Measurements from ENCODE around the gene NBDY.
"Not testable (repeated sequence)": the region's sequence is repeated elsewhere in the genome, so short reads cannot be mapped to it uniquely, and the experiment has no call there.

Gene NBDY, protein sequence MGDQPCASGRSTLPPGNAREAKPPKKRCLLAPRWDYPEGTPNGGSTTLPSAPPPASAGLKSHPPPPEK

DNA sequence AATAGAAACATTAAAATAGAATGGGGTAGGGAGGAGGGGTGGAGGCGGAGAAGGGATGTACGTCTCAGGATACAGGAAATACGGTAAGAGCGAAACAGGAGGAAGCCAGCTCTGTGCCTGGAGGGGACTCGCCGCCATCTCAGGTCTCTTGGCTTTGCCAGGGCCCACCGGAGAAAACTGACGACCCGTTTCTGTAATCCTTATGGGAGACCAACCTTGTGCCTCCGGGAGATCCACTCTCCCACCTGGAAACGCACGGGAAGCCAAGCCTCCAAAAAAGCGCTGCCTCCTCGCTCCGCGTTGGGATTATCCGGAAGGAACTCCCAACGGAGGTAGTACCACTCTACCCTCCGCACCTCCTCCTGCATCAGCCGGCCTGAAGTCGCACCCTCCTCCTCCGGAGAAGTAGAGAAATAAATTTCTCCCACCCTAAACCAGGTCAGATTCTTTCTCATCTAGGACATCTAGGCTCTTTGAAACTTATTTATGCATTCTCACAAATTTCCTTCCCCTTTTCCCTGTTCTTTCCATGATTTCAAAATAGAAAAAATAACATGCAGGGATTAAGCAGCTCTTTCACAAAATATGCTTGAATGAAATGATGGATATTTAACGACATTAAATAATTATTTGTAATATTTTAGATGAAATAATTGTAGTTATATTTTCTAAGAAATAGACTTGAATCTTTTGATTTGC is at the start of gene NBDY:
Gene NBDY, plus strand, starts transcription at position 92 of the 699 bp plus-strand sequence. Its CDS starts 111 bp downstream, at position 203.
- peaks cover 11% of the 10 kb centered on the region for H3K36me3 Mint-ChIP-seq (ENCODE audit: low read depth)
- H3K4me3 Mint-ChIP-seq, result peak within 1 kb of the TSS; percentile 83
- H3K27ac Mint-ChIP-seq, result peak within 1 kb of the TSS; percentile 91
- H3K9me3 Mint-ChIP-seq, result no peaks in the 10 kb centered on the region
- peaks cover 28% of the 10 kb centered on the region for H3K4me1 Mint-ChIP-seq (ENCODE audit: low read depth)
- DNase-seq, result peak; percentile 61
- peaks cover 30% of the 10 kb centered on the region for H3K27me3 Mint-ChIP-seq

DNA sequence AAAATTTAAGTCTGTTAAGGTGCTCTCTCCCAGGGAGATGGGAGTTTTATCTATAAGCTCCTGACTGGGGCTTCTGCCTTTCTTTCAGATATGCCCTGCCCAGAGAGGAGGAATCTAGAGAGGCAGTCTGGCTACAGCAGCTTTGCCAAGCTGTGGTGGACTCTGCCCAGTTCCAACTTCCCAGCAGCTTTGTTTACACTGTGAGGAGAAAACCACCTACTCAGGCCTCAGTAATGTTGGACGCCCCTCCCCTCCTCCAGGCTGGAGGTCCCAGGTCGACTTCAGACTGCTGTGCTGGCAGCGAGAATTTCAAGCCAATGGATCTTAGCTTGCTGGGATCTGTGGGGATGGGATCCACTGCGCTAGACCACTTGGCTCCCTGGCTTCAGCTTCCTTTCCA is 24.5 kb upstream of the NBDY start:
- H3K27ac Mint-ChIP-seq; H3K4me1 Mint-ChIP-seq (ENCODE audit: low read depth); H3K36me3 Mint-ChIP-seq (ENCODE audit: low read depth); H3K9me3 Mint-ChIP-seq; H3K4me3 Mint-ChIP-seq; DNase-seq: not testable (repeated sequence)
- peaks cover 39% of the 10 kb centered on the region for H3K27me3 Mint-ChIP-seq

GRCh38 chrX:56726605-56727004 is 2.4 kb upstream of the NBDY start:
- no peaks in the 10 kb centered on the region for H3K9me3 Mint-ChIP-seq
- H3K4me1 Mint-ChIP-seq (ENCODE audit: low read depth), result peaks cover 18% of the 10 kb centered on the region
- DNase-seq, result no peak
- H3K4me3 Mint-ChIP-seq, result no peak overlapping the region
- no peak overlapping the region for H3K27ac Mint-ChIP-seq
- peaks cover 6% of the 10 kb centered on the region for H3K36me3 Mint-ChIP-seq (ENCODE audit: low read depth)
- peaks cover 38% of the 10 kb centered on the region for H3K27me3 Mint-ChIP-seq

GRCh38 chrX:56727531-56727930 is 1.5 kb upstream of the NBDY start:
- Mint-ChIP-seq H3K4me3 (no peak overlapping the region), H3K27ac (peak overlapping the region; percentile 1), H3K4me1 (ENCODE audit: low read depth) (peaks cover 23% of the 10 kb centered on the region), H3K27me3 (peaks cover 33% of the 10 kb centered on the region), H3K9me3 (no peaks in the 10 kb centered on the region), H3K36me3 (ENCODE audit: low read depth) (peaks cover 7% of the 10 kb centered on the region)
- DNase-seq, result no peak

DNA sequence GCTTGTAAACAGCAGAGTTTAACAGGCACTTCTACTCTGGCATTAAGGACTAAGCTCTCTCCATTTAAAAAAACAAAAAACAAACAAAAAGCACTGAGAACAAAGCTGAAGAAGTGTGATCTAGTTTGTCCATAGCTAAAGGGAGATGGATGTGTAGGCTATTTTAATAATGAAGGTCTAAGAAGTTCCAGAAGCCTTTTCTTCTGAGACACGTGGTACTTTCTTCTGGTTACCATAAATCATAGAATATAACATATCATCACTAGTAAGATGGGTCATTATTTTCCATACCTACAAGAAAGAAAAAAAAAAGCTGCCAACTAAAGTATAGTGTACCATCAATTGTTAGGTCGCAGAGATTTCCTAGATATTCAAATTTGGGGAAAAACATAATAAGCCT is 722 bp upstream of the NBDY start:
- DNase-seq, result no peak
- peaks cover 29% of the 10 kb centered on the region for H3K27me3 Mint-ChIP-seq
- no peaks in the 10 kb centered on the region for H3K9me3 Mint-ChIP-seq
- H3K4me3 Mint-ChIP-seq, result peak overlapping the region; percentile 42
- peak overlapping the region; percentile 71 for H3K27ac Mint-ChIP-seq
- H3K36me3 Mint-ChIP-seq (ENCODE audit: low read depth), result peaks cover 7% of the 10 kb centered on the region
- H3K4me1 Mint-ChIP-seq (ENCODE audit: low read depth), result peaks cover 23% of the 10 kb centered on the region

GRCh38 chrX:56728752-56729151 is 291 bp upstream of the NBDY start:
- H3K27me3 Mint-ChIP-seq, result peaks cover 30% of the 10 kb centered on the region
- H3K27ac Mint-ChIP-seq, result peak overlapping the region; percentile 91
- H3K36me3 Mint-ChIP-seq (ENCODE audit: low read depth), result peaks cover 10% of the 10 kb centered on the region
- no peaks in the 10 kb centered on the region for H3K9me3 Mint-ChIP-seq
- no peak for DNase-seq
- peaks cover 27% of the 10 kb centered on the region for H3K4me1 Mint-ChIP-seq (ENCODE audit: low read depth)
- peak overlapping the region; percentile 83 for H3K4me3 Mint-ChIP-seq

DNA sequence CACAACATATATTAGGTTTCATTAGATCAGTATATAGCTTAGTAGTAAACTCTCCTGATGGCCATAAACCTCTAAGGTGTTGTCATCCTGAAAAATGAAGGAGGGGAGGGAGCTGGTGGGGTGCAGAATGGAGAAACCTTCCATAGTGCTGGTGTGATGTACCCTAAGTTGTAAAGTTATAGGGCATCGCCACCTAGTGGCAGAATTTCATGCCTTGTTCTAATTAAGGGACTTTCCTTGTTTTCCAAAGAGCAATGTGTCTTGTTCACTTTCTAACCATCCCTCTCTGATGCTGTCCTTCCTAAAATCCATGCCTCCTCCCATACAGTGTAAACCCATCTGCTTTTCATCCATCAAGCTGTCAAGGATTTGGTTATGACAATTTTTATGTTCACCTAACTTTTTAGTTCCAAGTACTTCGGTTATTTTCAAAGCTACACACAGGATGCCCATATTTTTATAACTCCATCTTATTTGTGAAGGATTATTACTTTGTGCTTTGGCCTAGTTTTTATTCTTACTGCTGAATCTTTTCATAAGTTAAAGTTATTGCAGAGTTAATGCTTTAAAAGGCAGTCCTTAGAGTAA is 4.5 kb downstream of the NBDY start:
- Mint-ChIP-seq H3K9me3 (no peaks in the 10 kb centered on the region), H3K4me1 (ENCODE audit: low read depth) (peaks cover 26% of the 10 kb centered on the region), H3K4me3 (no peak overlapping the region), H3K27ac (peak overlapping the region; percentile 50), H3K36me3 (ENCODE audit: low read depth) (peaks cover 42% of the 10 kb centered on the region), H3K27me3 (peaks cover 27% of the 10 kb centered on the region)
- peak; percentile 36 for DNase-seq

GRCh38 chrX:56736219-56736618 is 7.2 kb downstream of the NBDY start:
- DNase-seq, result no peak
- no peaks in the 10 kb centered on the region for H3K9me3 Mint-ChIP-seq
- H3K36me3 Mint-ChIP-seq (ENCODE audit: low read depth), result peaks cover 48% of the 10 kb centered on the region
- peaks cover 28% of the 10 kb centered on the region for H3K4me1 Mint-ChIP-seq (ENCODE audit: low read depth)
- peaks cover 18% of the 10 kb centered on the region for H3K27me3 Mint-ChIP-seq
- H3K4me3 Mint-ChIP-seq, result no peak overlapping the region
- H3K27ac Mint-ChIP-seq, result no peak overlapping the region

- Mint-ChIP-seq H3K9me3 (no peaks in the 10 kb centered on the region), H3K4me1 (ENCODE audit: low read depth) (peaks cover 29% of the 10 kb centered on the region)
These were observed 9.6 kb downstream of the NBDY start for GRCh38 chrX:56738670-56739069.

DNA sequence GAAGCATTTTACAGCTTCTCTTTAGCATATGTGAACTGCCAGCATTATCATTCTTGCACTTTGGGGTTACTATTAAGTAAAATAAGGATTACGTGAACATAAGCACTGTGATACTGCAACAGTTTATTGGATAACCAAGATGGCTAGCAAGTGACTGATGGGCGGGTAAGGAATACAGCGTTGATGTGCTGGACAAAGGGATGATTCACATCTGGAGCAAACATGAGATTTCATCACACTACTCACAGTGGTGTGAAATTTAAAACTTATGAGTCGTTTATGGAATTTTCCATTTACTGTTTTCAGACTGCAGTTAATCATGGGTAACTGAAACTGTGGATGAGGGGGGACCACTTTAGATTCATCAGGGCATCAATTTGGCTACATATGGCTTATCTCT is 16.0 kb downstream of the NBDY start:
- Mint-ChIP-seq H3K9me3 (no peaks in the 10 kb centered on the region), H3K27ac (peak overlapping the region; percentile 5), H3K4me3 (no peak overlapping the region), H3K36me3 (ENCODE audit: low read depth) (peaks cover 47% of the 10 kb centered on the region), H3K27me3 (peaks cover 58% of the 10 kb centered on the region), H3K4me1 (ENCODE audit: low read depth) (peaks cover 43% of the 10 kb centered on the region)
- no peak for DNase-seq

More at GRCh38 chrX:56738670-56739069, 9.6 kb downstream of the NBDY start:
- Mint-ChIP-seq H3K36me3 (ENCODE audit: low read depth) (peaks cover 66% of the 10 kb centered on the region), H3K27ac (no peak overlapping the region), H3K27me3 (peaks cover 37% of the 10 kb centered on the region), H3K4me3 (no peak overlapping the region)
- no peak for DNase-seq

DNA sequence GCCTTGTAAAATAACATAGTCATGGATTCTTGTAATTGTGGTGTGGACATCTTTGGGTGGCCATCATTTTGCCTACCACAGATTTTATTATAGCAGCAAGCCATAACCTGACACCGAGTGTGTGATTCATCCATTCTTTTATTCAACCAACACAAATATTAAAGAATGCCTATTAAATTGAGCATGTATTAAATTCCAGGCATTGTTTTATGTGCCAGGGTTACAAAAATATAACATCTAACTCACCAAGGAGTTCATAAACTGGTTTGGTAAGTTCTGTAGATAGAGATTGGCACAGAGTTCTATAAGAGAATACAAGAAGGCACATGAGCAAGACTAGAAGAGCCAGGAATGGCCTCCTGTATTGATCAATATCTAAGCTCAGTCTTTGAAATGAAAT is 18.0 kb downstream of the NBDY start:
- no peak for DNase-seq
- H3K9me3 Mint-ChIP-seq, result no peaks in the 10 kb centered on the region
- peaks cover 29% of the 10 kb centered on the region for H3K36me3 Mint-ChIP-seq (ENCODE audit: low read depth)
- peaks cover 56% of the 10 kb centered on the region for H3K27me3 Mint-ChIP-seq
- no peak overlapping the region for H3K27ac Mint-ChIP-seq
- H3K4me1 Mint-ChIP-seq (ENCODE audit: low read depth), result peaks cover 43% of the 10 kb centered on the region
- no peak overlapping the region for H3K4me3 Mint-ChIP-seq

- Mint-ChIP-seq H3K9me3 (no peaks in the 10 kb centered on the region), H3K27me3 (peaks cover 49% of the 10 kb centered on the region), H3K36me3 (ENCODE audit: low read depth) (peaks cover 15% of the 10 kb centered on the region), H3K4me1 (ENCODE audit: low read depth) (peaks cover 33% of the 10 kb centered on the region), H3K4me3 (no peak overlapping the region), H3K27ac (no peak overlapping the region)
- DNase-seq, result no peak
These were observed 22.0 kb downstream of the NBDY start for GRCh38 chrX:56751071-56751470.

DNA sequence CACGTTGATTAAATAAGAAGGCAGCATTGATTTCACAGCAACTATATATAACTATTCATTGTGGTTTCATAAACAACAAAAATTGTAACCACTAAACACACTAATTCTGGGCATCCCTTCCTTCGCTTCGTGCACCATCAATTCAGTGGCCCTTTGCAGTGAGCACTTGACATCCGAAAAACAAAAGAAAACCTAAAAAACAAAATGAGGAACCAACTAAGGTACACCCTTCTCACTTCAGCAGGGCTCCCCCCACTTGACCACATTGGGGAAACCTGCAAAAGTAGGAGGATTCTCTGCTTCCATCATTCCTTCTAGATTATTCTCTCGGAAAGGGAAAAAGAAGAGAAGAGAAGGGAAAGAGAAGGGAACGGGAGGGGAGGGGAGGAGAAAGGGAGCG is 28.3 kb downstream of the NBDY start:
- Mint-ChIP-seq H3K27ac (no peak overlapping the region), H3K9me3 (no peaks in the 10 kb centered on the region), H3K27me3 (peaks cover 16% of the 10 kb centered on the region), H3K36me3 (ENCODE audit: low read depth) (peaks cover 9% of the 10 kb centered on the region), H3K4me1 (ENCODE audit: low read depth) (peaks cover 32% of the 10 kb centered on the region), H3K4me3 (no peak overlapping the region)
- DNase-seq, result no peak

DNA sequence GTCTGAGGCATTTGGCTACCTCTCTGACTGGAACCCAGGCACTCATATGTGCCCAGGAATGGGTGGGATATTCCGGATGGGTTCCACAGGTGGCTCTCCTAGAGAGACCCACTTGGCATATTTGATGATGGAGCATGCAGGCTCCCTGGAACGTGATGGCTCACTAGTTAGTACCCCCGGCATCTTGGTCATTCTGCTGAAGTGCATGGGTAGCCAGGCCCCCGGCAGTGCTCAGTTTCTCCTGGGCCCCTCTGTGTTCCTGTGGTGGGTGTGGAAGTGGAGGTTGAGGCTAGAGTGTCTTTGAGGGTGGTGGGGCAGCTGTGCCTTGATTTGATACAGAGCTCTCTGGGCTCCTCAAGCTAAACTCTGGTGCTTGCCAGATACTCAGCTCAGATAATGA is 29.4 kb downstream of the NBDY start:
- Mint-ChIP-seq H3K4me1 (ENCODE audit: low read depth) (peaks cover 36% of the 10 kb centered on the region), H3K4me3 (no peak overlapping the region)

DNA sequence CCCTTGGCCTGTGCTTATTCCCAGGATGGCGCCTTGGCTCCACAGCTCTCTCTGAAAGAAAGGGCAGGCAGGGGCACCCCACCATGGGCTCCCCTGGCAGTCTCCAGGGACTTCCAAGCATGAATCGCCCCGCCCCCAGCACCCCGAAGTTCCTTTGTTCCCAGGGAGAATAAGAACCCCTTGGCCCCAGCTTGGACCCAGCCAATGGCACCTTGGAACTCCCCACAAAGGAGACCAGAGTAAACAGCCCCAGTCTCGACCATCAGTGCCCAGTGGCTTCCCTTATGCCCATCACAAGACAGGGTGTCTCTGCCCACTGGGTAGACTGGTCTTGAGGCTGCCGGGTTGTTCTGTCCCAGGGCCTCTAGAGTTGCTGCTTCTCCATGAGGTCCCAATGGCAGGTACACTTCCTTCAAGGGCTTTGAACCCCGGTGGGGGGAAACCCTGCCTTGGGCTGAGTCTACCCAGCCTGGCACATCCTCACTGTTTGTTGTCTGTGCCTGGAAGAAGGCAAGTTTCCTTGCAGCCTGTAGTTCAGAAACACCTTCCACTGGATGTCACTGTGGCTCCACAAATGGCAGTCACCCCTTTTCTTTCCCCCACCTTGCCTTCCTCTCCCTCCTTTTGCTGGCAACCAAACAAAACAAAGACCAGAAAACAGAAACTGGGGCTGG is 30.8 kb downstream of the NBDY start:
- no peaks in the 10 kb centered on the region for H3K9me3 Mint-ChIP-seq
- H3K36me3 Mint-ChIP-seq (ENCODE audit: low read depth), result peaks cover 14% of the 10 kb centered on the region
- peaks cover 45% of the 10 kb centered on the region for H3K4me1 Mint-ChIP-seq (ENCODE audit: low read depth)
- no peaks in the 10 kb centered on the region for H3K27me3 Mint-ChIP-seq
- no peak overlapping the region for H3K4me3 Mint-ChIP-seq
- no peak overlapping the region for H3K27ac Mint-ChIP-seq
- peak; percentile 31 for DNase-seq

More for the DNA sequence above, 29.4 kb downstream of the NBDY start:
- no peak for DNase-seq
- Mint-ChIP-seq H3K27ac (no peak overlapping the region), H3K9me3 (no peaks in the 10 kb centered on the region), H3K36me3 (ENCODE audit: low read depth) (peaks cover 2% of the 10 kb centered on the region), H3K27me3 (peaks cover 7% of the 10 kb centered on the region)
